T-cell (primary cell): Measurements from ENCODE around the gene YTHDC1. TPM values are rescaled to one million over a fixed set of nuclear protein-coding genes. Genes with fewer than 3 reads are reported as not detected.

Experiments
- ATAC-seq, 4 experiments: fragments of 200-7000 bp in 3 of 4; fragments of 150-1000 bp in 1 of 4; cut with Tn5 transposase; replicated peaks in 1 of 4; 1 replicate in 3 of 4; 2 replicates in 1 of 4; pipeline ENCODE4 v1.10.0; 2021; ENCODE audit warnings: moderate library complexity in 3 of 4, mild to moderate bottlenecking in 2 of 4, moderate number of reproducible peaks in 1 of 4
- CTCF ChIA-PET, 2 donors: fragments of 300-600 bp; sonication (Branson Sonifier 250); formaldehyde crosslinking; loops; one replicate each; lab custom pipeline; 2022; ENCODE audit warnings: antibody characterized with exemption in 2 of 2; lab: Charles Lee
- POLR2A ChIA-PET, 2 donors: fragments of 300-600 bp; sonication (Branson Sonifier 250); formaldehyde crosslinking; loops; one replicate each; lab custom pipeline; 2022; ENCODE audit warnings: antibody characterized with exemption in 2 of 2; lab: Charles Lee
- DNase-seq, 35 experiments: peaks; one replicate each; pipeline versions ENCODE4 v3.0.0 to v3.0.0-alpha.2; 2013 to 2023
- H3K27ac ChIP-seq: one replicate; pipeline ENCODE4 v1.5.1; 2013; ENCODE audit warnings: low read length
- H3K27me3 ChIP-seq, 2 experiments: replicated peaks in 1 of 2; 1 replicate in 1 of 2; 2 replicates in 1 of 2; pipeline versions ENCODE4 v1.6.1 to v1.7.0; 2013; ENCODE audit warnings: low read length in 1 of 2, mixed read lengths in 1 of 2; ENCODE audit not compliant: control insufficient read depth in 2 of 2, insufficient read depth in 2 of 2; ENCODE audit errors: extremely low read depth in 1 of 2
- H3K36me3 ChIP-seq, 2 donors: 1 replicate in 1 of 2; 2 replicates in 1 of 2; pipeline versions ENCODE4 v1.6.1 to v1.7.0; 2013; ENCODE audit warnings: low read length in 1 of 2; ENCODE audit not compliant: control insufficient read depth in 2 of 2, insufficient read depth in 1 of 2; ENCODE audit errors: extremely low read depth in 1 of 2
- H3K4me1 ChIP-seq, 2 experiments: 1 replicate in 1 of 2; 2 replicates in 1 of 2; pipeline versions ENCODE4 v1.6.1 to v1.7.0; 2013; ENCODE audit warnings: low read length in 2 of 2, mixed read lengths in 1 of 2; ENCODE audit not compliant: insufficient read depth in 2 of 2, control insufficient read depth in 1 of 2; ENCODE audit errors: extremely low read depth in 1 of 2
- H3K4me3 ChIP-seq, 2 donors: 1 replicate in 1 of 2; 2 replicates in 1 of 2; pipeline versions ENCODE4 v1.5.1 to v1.7.0; 2013; ENCODE audit warnings: mild to moderate bottlenecking in 2 of 2, low read length in 1 of 2, moderate library complexity in 1 of 2; ENCODE audit not compliant: control insufficient read depth in 1 of 2; ENCODE audit errors: extremely low read depth in 1 of 2
- H3K9me3 ChIP-seq: 2 replicates; pipeline ENCODE4 v1.7.0; 2013
- H3K27ac Mint-ChIP-seq, 2 donors: one replicate each; pipeline ENCODE4 v1.8.0; 2020 to 2021; ENCODE audit warnings: mild to moderate bottlenecking in 2 of 2, mixed read lengths in 2 of 2
- H3K27me3 Mint-ChIP-seq, 2 donors: one replicate each; pipeline ENCODE4 v1.8.0; 2021 to 2022; ENCODE audit warnings: mixed read lengths in 2 of 2
- H3K36me3 Mint-ChIP-seq: one replicate; pipeline ENCODE4 v1.8.0; 2021; ENCODE audit warnings: mixed read lengths
- H3K4me1 Mint-ChIP-seq, 3 donors: one replicate each; pipeline ENCODE4 v1.8.0; 2020 to 2022; ENCODE audit warnings: mixed read lengths in 3 of 3, mild to moderate bottlenecking in 1 of 3
- H3K4me3 Mint-ChIP-seq, 3 donors: one replicate each; pipeline ENCODE4 v1.8.0; 2020 to 2022; ENCODE audit warnings: mild to moderate bottlenecking in 3 of 3, mixed read lengths in 3 of 3, moderate library complexity in 3 of 3
- H3K9me3 Mint-ChIP-seq, 3 donors: one replicate each; pipeline ENCODE4 v1.8.0; 2020 to 2022; ENCODE audit warnings: mixed read lengths in 3 of 3
- WGBS: methylation state at CpG from one replicate; pipeline ENCODE4 v1.1.5; 2013; ENCODE audit warnings: missing lambda C conversion rate; ENCODE audit not compliant: insufficient coverage; 5-methylcytosine and 5-hydroxymethylcytosine counted together
- total RNA-seq, 35 experiments: library from RNA in 6 of 35; stranded (reverse) in 6 of 35; fragments of 120-200 nt in 1 of 35; gene quantifications; one replicate each; pipeline versions ENCODE4 v1.2.1 to v1.2.4 and lab custom pipeline; 2013 to 2026

YTHDC1 gene
- total RNA-seq, 5 donors from 2014 or later (not counting 1 experiment from before 2014, with no cell fraction given): 163 to 233 (median 171) TPM

DNA sequence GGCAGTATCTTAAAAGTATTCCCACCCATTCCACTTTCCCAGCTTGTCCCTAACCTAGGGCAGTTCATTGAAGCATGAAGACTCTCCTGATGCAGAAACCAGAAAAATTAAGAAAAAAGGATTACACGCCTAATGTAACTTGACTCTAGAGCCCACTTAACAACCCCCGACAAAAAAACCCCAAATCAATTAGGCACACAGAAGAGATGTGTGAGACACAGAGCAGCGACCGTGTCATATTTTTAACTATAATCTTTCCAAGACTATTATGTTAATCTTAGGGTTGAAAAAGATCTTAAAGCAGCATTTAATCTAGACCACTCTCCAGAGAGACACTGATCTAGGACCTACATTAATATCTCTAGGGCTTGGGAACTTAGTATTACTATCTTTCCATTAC is 1.3 kb downstream of the YTHDC1 start:
- Histone ChIP-seq H3K27ac (peak overlapping the region; percentile 90), H3K4me3 (peak overlapping the region; percentile 64 to 75), H3K27me3 (peaks cover 0 to 4% of the 10 kb centered on the region in 2 experiments), H3K36me3 (no peaks in the 10 kb centered on the region), H3K9me3 (no peaks in the 10 kb centered on the region), H3K4me1 (peaks cover 23 to 31% of the 10 kb centered on the region in 2 experiments)
- H3K4me3 Mint-ChIP-seq: peak overlapping the region; percentile 97 to 100 (median 98)
- ATAC-seq: no peak
- peak overlapping the region; percentile 99 to 100 for H3K27ac Mint-ChIP-seq
- no peaks in the 10 kb centered on the region for H3K27me3 Mint-ChIP-seq
- WGBS: no CpG with 5 or more reads among the region's 4 CpGs
- DNase-seq: no peak
- ChIA-PET POLR2A (no interaction called here), CTCF (interaction anchor here (1.6 to 2.0 kb wide), 2 partner anchors 27 to 28 kb away, joined by 6 to 9 read pairs; no protein-coding TSS in a partner anchor)
- H3K9me3 Mint-ChIP-seq: no peaks in the 10 kb centered on the region
- H3K4me1 Mint-ChIP-seq: peaks cover 49 to 65% (median 54%) of the 10 kb centered on the region in 3 donors
- H3K36me3 Mint-ChIP-seq: peaks cover 18% of the 10 kb centered on the region

- peaks cover 18% of the 10 kb centered on the region for H3K36me3 Mint-ChIP-seq
- Histone ChIP-seq H3K4me3 (peak overlapping the region; percentile 5 to 64), H3K27ac (no peak overlapping the region)
These were observed 2.0 kb downstream of the YTHDC1 start for GRCh38 chr4:68347845-68348244.

DNA sequence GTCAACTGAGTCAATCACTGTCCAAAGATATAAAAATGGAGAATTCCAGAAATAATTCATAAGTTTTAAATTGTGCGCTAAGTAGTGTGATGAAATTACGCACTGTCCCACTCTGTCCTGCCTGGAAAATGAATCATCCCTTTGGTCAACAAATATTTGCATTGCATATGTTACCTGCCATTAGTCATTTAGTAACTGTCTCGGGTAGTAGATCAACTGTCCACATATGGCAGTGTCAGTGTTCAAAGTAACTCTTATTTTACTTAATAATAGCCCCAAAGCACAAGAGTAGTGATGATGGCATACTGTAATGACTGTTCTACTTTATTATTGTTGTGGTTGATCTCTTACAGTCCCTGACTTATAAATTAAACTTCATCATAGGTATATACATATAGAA is 3.4 kb downstream of the YTHDC1 start:
- ChIA-PET POLR2A (interaction anchor here in 1 of 2 donors (0.7 kb wide), 1 partner anchor 95 kb away, joined by 7 read pairs; no protein-coding TSS in a partner anchor), CTCF (no interaction called here)
- no peak overlapping the region for H3K27ac Mint-ChIP-seq
- peaks cover 22% of the 10 kb centered on the region for H3K36me3 Mint-ChIP-seq
- H3K27me3 Mint-ChIP-seq: no peaks in the 10 kb centered on the region
- no peaks in the 10 kb centered on the region for H3K9me3 Mint-ChIP-seq
- H3K9me3 ChIP-seq: no peaks in the 10 kb centered on the region
- no peaks in the 10 kb centered on the region for H3K27me3 ChIP-seq
- H3K4me1 Mint-ChIP-seq: peaks cover 63 to 77% (median 68%) of the 10 kb centered on the region in 3 donors
- H3K4me1 ChIP-seq: peaks cover 33 to 37% of the 10 kb centered on the region in 2 experiments
- H3K4me3 ChIP-seq: no peak overlapping the region
- ATAC-seq: no peak
- H3K36me3 ChIP-seq: no peaks in the 10 kb centered on the region
- no peak for DNase-seq
- peak overlapping the region; percentile 97 to 100 (median 98) for H3K4me3 Mint-ChIP-seq
- no peak overlapping the region for H3K27ac ChIP-seq
- WGBS: 100% methylated on average over 2 of the region's 3 CpGs

More at GRCh38 chr4:68347845-68348244, 2.0 kb downstream of the YTHDC1 start:
- DNase-seq: no peak
- no peak overlapping the region for H3K27ac Mint-ChIP-seq
- peaks cover 53 to 65% (median 58%) of the 10 kb centered on the region in 3 donors for H3K4me1 Mint-ChIP-seq
- ATAC-seq: no peak
- Histone ChIP-seq H3K27me3 (peaks cover 0 to 4% of the 10 kb centered on the region in 2 experiments), H3K4me1 (peaks cover 29 to 32% of the 10 kb centered on the region in 2 experiments), H3K9me3 (no peaks in the 10 kb centered on the region), H3K36me3 (no peaks in the 10 kb centered on the region)
- CTCF ChIA-PET: interaction anchor here (0.7 to 1.6 kb wide), 3 partner anchors 28 to 758 kb away, joined by 3 to 9 read pairs (median 3); no protein-coding TSS in a partner anchor
- H3K9me3 Mint-ChIP-seq: no peaks in the 10 kb centered on the region
- H3K4me3 Mint-ChIP-seq: peak overlapping the region; percentile 97 to 100 (median 98)
- POLR2A ChIA-PET: interaction anchor here in 1 of 2 donors (1.2 kb wide), 1 partner anchor 22 kb away, joined by 5 read pairs; no protein-coding TSS in a partner anchor
- no CpG with 5 or more reads among the region's 5 CpGs for WGBS
- H3K27me3 Mint-ChIP-seq: no peaks in the 10 kb centered on the region

DNA sequence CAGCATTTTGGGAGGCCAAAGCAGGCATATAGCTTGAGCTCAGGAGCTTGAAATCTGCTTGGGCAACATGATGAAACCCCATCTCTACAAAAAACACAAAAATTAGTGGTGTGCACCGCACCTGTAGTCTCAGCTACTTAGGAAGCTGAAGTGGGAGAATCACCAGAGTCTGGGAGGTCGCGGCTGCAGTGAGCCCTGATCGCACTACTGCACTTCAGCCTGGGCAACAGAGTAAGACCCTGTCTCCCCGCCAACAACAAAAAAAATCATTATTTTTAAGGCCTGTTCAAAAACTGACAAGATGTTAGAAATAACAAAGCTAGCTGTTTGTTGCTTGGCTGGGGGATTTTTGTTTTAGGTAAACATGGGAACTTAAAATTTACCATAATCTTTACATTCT is 5.1 kb downstream of the YTHDC1 start:
- Histone ChIP-seq H3K36me3 (no peaks in the 10 kb centered on the region), H3K4me3 (no peak overlapping the region), H3K27me3 (no peaks in the 10 kb centered on the region), H3K4me1 (peaks cover 25 to 43% of the 10 kb centered on the region in 2 experiments), H3K27ac (no peak overlapping the region), H3K9me3 (no peaks in the 10 kb centered on the region)
- ATAC-seq (no peak), DNase-seq (no peak)
- no CpG with 5 or more reads among the region's 5 CpGs for WGBS
- CTCF ChIA-PET: interaction anchor here (0.7 to 1.3 kb wide), 3 partner anchors 19 to 37 kb away, joined by 3 to 9 read pairs (median 4); no protein-coding TSS in a partner anchor
- H3K4me1 Mint-ChIP-seq: peaks cover 72 to 81% (median 79%) of the 10 kb centered on the region in 3 donors
- POLR2A ChIA-PET: interaction anchor here (0.6 to 1.0 kb wide), 3 partner anchors 8 to 819 kb away, joined by 3 read pairs; no protein-coding TSS in a partner anchor
- peaks cover 22% of the 10 kb centered on the region for H3K36me3 Mint-ChIP-seq
- no peaks in the 10 kb centered on the region for H3K27me3 Mint-ChIP-seq
- H3K9me3 Mint-ChIP-seq: no peaks in the 10 kb centered on the region
- H3K4me3 Mint-ChIP-seq: peak overlapping the region; percentile 31 to 59 (median 58)
- H3K27ac Mint-ChIP-seq: peak overlapping the region in 1 of 2 donors; percentile 49

DNA sequence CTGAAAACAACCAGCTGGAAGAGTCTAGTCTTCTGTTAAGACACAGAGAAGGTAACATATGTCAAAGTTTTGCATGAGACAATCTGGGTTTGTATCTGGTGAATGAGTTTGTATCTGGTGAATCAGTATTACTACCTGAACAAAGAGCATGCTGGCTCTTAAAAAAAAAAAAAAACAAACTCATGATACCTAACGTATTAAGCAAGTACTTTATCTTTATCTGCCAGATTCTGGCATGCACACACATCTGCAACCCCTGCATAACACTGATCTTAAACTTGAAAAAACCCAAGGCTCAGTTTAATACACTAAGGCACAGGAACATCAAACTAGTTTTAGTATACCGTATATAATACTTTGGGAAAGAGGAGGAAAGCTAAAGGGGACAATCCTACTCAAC is 5.8 kb downstream of the YTHDC1 start:
- Mint-ChIP-seq H3K9me3 (no peaks in the 10 kb centered on the region), H3K4me1 (peaks cover 79 to 86% (median 86%) of the 10 kb centered on the region in 3 donors), H3K36me3 (peaks cover 22% of the 10 kb centered on the region), H3K4me3 (peak overlapping the region; percentile 31 to 59 (median 58)), H3K27me3 (no peaks in the 10 kb centered on the region), H3K27ac (peak overlapping the region; percentile 28 to 57)
- Histone ChIP-seq H3K27ac (no peak overlapping the region), H3K4me3 (no peak overlapping the region), H3K9me3 (no peaks in the 10 kb centered on the region), H3K4me1 (peaks cover 25 to 43% of the 10 kb centered on the region in 2 experiments), H3K36me3 (no peaks in the 10 kb centered on the region), H3K27me3 (no peaks in the 10 kb centered on the region)
- POLR2A ChIA-PET: interaction anchor here (0.7 to 1.0 kb wide), 4 partner anchors 9 to 30 kb away, joined by 3 read pairs; no protein-coding TSS in a partner anchor
- CTCF ChIA-PET: interaction anchor here (0.7 to 1.3 kb wide), 4 partner anchors 18 to 36 kb away, joined by 3 to 9 read pairs (median 5); no protein-coding TSS in a partner anchor
- ATAC-seq (no peak), DNase-seq (no peak)
- no CpG with 5 or more reads among the region's 2 CpGs for WGBS

DNA sequence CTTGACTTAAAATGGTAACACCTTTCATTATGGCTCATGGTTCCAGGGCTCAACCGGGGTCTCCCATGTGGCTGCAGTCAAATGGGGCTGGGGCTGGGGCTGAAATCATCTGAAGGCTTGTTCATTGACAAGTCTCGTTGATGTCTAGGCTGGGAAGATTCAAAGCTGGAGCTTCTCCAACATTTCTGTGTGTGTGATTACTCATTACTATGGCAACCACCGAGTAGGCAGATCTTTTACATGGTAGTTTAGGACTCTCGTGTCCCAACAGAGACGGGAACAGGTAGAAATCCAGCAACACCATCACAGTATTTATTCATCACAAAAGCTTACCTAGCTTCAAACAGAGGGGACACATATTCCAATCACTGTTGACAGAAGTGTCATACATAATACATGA is 7.8 kb downstream of the YTHDC1 start:
- Histone ChIP-seq H3K4me1 (peaks cover 27 to 30% of the 10 kb centered on the region in 2 experiments), H3K4me3 (no peak overlapping the region)
- WGBS: no CpG with 5 or more reads among the region's 5 CpGs

More for the DNA sequence above, 7.8 kb downstream of the YTHDC1 start:
- H3K36me3 ChIP-seq: peaks cover 0 to 9% of the 10 kb centered on the region in 2 donors
- H3K9me3 Mint-ChIP-seq: no peaks in the 10 kb centered on the region
- POLR2A ChIA-PET: no interaction called here
- CTCF ChIA-PET: interaction anchor here (0.7 to 1.2 kb wide), 3 partner anchors 11 to 38 kb away, joined by 3 read pairs; no protein-coding TSS in a partner anchor
- H3K4me3 Mint-ChIP-seq: peak overlapping the region; percentile 9 to 69 (median 38)
- DNase-seq: no peak
- H3K27me3 ChIP-seq: no peaks in the 10 kb centered on the region
- peaks cover 79 to 85% (median 81%) of the 10 kb centered on the region in 3 donors for H3K4me1 Mint-ChIP-seq
- no peak overlapping the region for H3K27ac ChIP-seq
- peak in 2 of 4 experiments; percentile 12 to 37 for ATAC-seq
- H3K9me3 ChIP-seq: no peaks in the 10 kb centered on the region
- H3K27me3 Mint-ChIP-seq: no peaks in the 10 kb centered on the region
- peak overlapping the region in 1 of 2 donors; percentile 11 for H3K27ac Mint-ChIP-seq
- H3K36me3 Mint-ChIP-seq: peaks cover 26% of the 10 kb centered on the region
